ENCODE measurements around the gene PLEKHG4B. TPM values are rescaled to one million over a fixed set of nuclear protein-coding genes. Genes with fewer than 3 reads are reported as not detected.

Gene PLEKHG4B
- polyA plus RNA-seq, 1 of the 3 experiments (the other 2 are of a cell fraction) = 0.18 TPM

GRCh38 chr5:105504-106070 lies 13.6 kb downstream of the PLEKHG4B start:
- WGBS (ENCODE audit: low lambda C conversion rate) = 70% methylated on average over 13 of the region's 13 CpGs
- ChIA-PET POLR2A (no interaction called here), CTCF (no interaction called here)
- no peak overlapping the region for H3K27ac ChIP-seq (ENCODE audit: low read depth in 2 of 2, low read length in 1 of 2)
- H3K36me3 ChIP-seq (replicated peaks in 1 of 2; ENCODE audit: control insufficient read depth in 1 of 2, insufficient read depth in 2 of 2, low read length in 1 of 2) = no peaks in the 10 kb centered on the region
- H4K20me1 ChIP-seq (ENCODE audit: insufficient read depth) = no peaks in the 10 kb centered on the region
- H3K27me3 ChIP-seq (ENCODE audit: insufficient read depth) = peaks cover 16% of the 10 kb centered on the region; the same call in 1 of the 2 replicates
- no peak for DNase-seq
- H3K4me2 ChIP-seq = no peak overlapping the region
- H3K9ac ChIP-seq = no peak overlapping the region
- peaks cover 0 to 7% of the 10 kb centered on the region in 2 experiments; a peak in 1 of 4 replicates for H3K4me1 ChIP-seq (ENCODE audit: control insufficient read depth in 1 of 2, insufficient read depth in 2 of 2, low read depth in 1 of 2, low read length in 1 of 2)
- TF ChIP-seq RCOR1 (IDR thresholded peaks at IDR 0.05; ENCODE audit: low read length) (no peak), FOXM1 (IDR thresholded peaks at IDR 0.05; ENCODE audit: low read depth) (no peak), IRF3 (IDR thresholded peaks at IDR 0.05; ENCODE audit: low read depth, low read length) (no peak), GATA2 (CRISPR knock-in tag; IDR thresholded peaks at IDR 0.05) (no peak), REST (IDR thresholded peaks at IDR 0.05; ENCODE audit: low read depth, low read length) (no peak), EP300 (IDR thresholded peaks at IDR 0.05; ENCODE audit: borderline replicate concordance in 1 of 2, low read depth in 1 of 2, low read length in 1 of 2) (no peak), MXI1 (IDR thresholded peaks at IDR 0.05; ENCODE audit: low read depth, low read length) (no peak), NRF1 (IDR thresholded peaks at IDR 0.05; ENCODE audit: low read depth, low read length) (no peak), NFIC (IDR thresholded peaks at IDR 0.05; ENCODE audit: borderline replicate concordance) (no peak), YY1 (IDR thresholded peaks at IDR 0.05; ENCODE audit: low read depth) (no peak), RFX5 (IDR thresholded peaks at IDR 0.05; ENCODE audit: low read length) (no peak), RXRA (IDR thresholded peaks at IDR 0.05; ENCODE audit: borderline replicate concordance, low read depth) (no peak)
- TF ChIP-seq, protein P1, sequence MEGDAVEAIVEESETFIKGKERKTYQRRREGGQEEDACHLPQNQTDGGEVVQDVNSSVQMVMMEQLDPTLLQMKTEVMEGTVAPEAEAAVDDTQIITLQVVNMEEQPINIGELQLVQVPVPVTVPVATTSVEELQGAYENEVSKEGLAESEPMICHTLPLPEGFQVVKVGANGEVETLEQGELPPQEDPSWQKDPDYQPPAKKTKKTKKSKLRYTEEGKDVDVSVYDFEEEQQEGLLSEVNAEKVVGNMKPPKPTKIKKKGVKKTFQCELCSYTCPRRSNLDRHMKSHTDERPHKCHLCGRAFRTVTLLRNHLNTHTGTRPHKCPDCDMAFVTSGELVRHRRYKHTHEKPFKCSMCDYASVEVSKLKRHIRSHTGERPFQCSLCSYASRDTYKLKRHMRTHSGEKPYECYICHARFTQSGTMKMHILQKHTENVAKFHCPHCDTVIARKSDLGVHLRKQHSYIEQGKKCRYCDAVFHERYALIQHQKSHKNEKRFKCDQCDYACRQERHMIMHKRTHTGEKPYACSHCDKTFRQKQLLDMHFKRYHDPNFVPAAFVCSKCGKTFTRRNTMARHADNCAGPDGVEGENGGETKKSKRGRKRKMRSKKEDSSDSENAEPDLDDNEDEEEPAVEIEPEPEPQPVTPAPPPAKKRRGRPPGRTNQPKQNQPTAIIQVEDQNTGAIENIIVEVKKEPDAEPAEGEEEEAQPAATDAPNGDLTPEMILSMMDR (IDR thresholded peaks at IDR 0.05) = no peak
- TF ChIP-seq, protein P2, sequence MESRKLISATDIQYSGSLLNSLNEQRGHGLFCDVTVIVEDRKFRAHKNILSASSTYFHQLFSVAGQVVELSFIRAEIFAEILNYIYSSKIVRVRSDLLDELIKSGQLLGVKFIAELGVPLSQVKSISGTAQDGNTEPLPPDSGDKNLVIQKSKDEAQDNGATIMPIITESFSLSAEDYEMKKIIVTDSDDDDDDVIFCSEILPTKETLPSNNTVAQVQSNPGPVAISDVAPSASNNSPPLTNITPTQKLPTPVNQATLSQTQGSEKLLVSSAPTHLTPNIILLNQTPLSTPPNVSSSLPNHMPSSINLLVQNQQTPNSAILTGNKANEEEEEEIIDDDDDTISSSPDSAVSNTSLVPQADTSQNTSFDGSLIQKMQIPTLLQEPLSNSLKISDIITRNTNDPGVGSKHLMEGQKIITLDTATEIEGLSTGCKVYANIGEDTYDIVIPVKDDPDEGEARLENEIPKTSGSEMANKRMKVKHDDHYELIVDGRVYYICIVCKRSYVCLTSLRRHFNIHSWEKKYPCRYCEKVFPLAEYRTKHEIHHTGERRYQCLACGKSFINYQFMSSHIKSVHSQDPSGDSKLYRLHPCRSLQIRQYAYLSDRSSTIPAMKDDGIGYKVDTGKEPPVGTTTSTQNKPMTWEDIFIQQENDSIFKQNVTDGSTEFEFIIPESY (IDR thresholded peaks at IDR 0.05; ENCODE audit: borderline replicate concordance, low read depth) = no peak
- no peaks in the 10 kb centered on the region for H3F3A ChIP-seq (replicated peaks; ENCODE audit: insufficient read depth)
- no peaks in the 10 kb centered on the region for H3K9me3 ChIP-seq
- H3K9me2 ChIP-seq = no peaks in the 10 kb centered on the region
- H3K4me3 ChIP-seq (ENCODE audit: low read depth in 2 of 2, low read length in 1 of 2) = no peak overlapping the region
- H2AFZ ChIP-seq (ENCODE audit: low read depth) = no peak overlapping the region
- no peaks in the 10 kb centered on the region for H3K79me2 ChIP-seq (ENCODE audit: insufficient read depth)

Data from SK-N-SH (cell line).